ENCODE measurements around the gene STK38. TPM values are rescaled to one million over a fixed set of nuclear protein-coding genes. Genes with fewer than 3 reads are reported as not detected.
A peak's percentile ranks its signal among the peaks of the same experiment; 100 is the strongest.

The STK38 gene
- total RNA-seq, 1 experiment from 2014 or later = 25.7 TPM

- no peak for DNase-seq (ENCODE audit: low read depth)
These were observed 23.8 kb downstream of the STK38 start for GRCh38 chr6:36523451-36523850.

- DNase-seq (ENCODE audit: low read depth) = no peak
These were observed 27.9 kb downstream of the STK38 start for GRCh38 chr6:36519352-36519751.

GRCh38 chr6:36517408-36517807 lies 29.9 kb downstream of the STK38 start:
- DNase-seq (ENCODE audit: low read depth) = no peak

GRCh38 chr6:36516988-36517387 lies 30.3 kb downstream of the STK38 start:
- DNase-seq (ENCODE audit: low read depth) = no peak

- DNase-seq (ENCODE audit: low read depth) = no peak
These were observed 30.7 kb downstream of the STK38 start for GRCh38 chr6:36516559-36516958.

- DNase-seq (ENCODE audit: low read depth) = no peak
These were observed 31.4 kb downstream of the STK38 start for GRCh38 chr6:36515844-36516243.

- no peak for DNase-seq (ENCODE audit: low read depth)
These were observed 32.5 kb downstream of the STK38 start for GRCh38 chr6:36514554-36515456.

GRCh38 chr6:36510365-36510764 lies 36.9 kb downstream of the STK38 start:
- no peak for DNase-seq (ENCODE audit: low read depth)

- DNase-seq (ENCODE audit: low read depth) = no peak
These were observed 38.7 kb downstream of the STK38 start for GRCh38 chr6:36508532-36508931.

GRCh38 chr6:36506611-36507010 lies 40.7 kb downstream of the STK38 start:
- DNase-seq (ENCODE audit: low read depth) = no peak

- no peak for DNase-seq (ENCODE audit: low read depth)
These were observed 41.3 kb downstream of the STK38 start for GRCh38 chr6:36505744-36506534.

GRCh38 chr6:36504982-36505381 lies 42.3 kb downstream of the STK38 start:
- DNase-seq (ENCODE audit: low read depth) = no peak

GRCh38 chr6:36504181-36504580 lies 43.1 kb downstream of the STK38 start:
- no peak for DNase-seq (ENCODE audit: low read depth)

- DNase-seq (ENCODE audit: low read depth) = no peak
These were observed 45.6 kb downstream of the STK38 start for GRCh38 chr6:36501686-36502085.

- DNase-seq (ENCODE audit: low read depth) = peak; percentile 42
These were observed 47.4 kb downstream of the STK38 start for GRCh38 chr6:36499918-36500317.

- DNase-seq (ENCODE audit: low read depth) = no peak
These were observed 52.2 kb downstream of the STK38 start for GRCh38 chr6:36495086-36495485.

- no peak for DNase-seq (ENCODE audit: low read depth)
These were observed 53.4 kb downstream of the STK38 start for GRCh38 chr6:36493859-36494258.

GRCh38 chr6:36493319-36493718 lies 54.0 kb downstream of the STK38 start:
- DNase-seq (ENCODE audit: low read depth) = no peak

- DNase-seq (ENCODE audit: low read depth) = no peak
These were observed 54.7 kb downstream of the STK38 start for GRCh38 chr6:36492621-36493020.

- DNase-seq (ENCODE audit: low read depth) = no peak
These were observed 55.2 kb downstream of the STK38 start for GRCh38 chr6:36492092-36492491.

GRCh38 chr6:36491378-36491965 lies 55.8 kb downstream of the STK38 start:
- no peak for DNase-seq (ENCODE audit: low read depth)

- no peak for DNase-seq (ENCODE audit: low read depth)
These were observed 57.9 kb downstream of the STK38 start for GRCh38 chr6:36489426-36489825.

GRCh38 chr6:36488221-36488620 lies 59.1 kb downstream of the STK38 start:
- DNase-seq (ENCODE audit: low read depth) = no peak
